ENCODE measurements around the gene ADISSP. TPM values are rescaled to one million over a fixed set of nuclear protein-coding genes. Genes with fewer than 3 reads are reported as not detected.
A peak's percentile ranks its signal among the peaks of the same experiment; 100 is the strongest.

ADISSP gene
- total and polyA plus RNA-seq, 9 of the 15 experiments (the other 6 are each of a cell fraction or from before 2014, with no cell fraction given): 1.4 to 70.6 (median 23.4) TPM

DNA sequence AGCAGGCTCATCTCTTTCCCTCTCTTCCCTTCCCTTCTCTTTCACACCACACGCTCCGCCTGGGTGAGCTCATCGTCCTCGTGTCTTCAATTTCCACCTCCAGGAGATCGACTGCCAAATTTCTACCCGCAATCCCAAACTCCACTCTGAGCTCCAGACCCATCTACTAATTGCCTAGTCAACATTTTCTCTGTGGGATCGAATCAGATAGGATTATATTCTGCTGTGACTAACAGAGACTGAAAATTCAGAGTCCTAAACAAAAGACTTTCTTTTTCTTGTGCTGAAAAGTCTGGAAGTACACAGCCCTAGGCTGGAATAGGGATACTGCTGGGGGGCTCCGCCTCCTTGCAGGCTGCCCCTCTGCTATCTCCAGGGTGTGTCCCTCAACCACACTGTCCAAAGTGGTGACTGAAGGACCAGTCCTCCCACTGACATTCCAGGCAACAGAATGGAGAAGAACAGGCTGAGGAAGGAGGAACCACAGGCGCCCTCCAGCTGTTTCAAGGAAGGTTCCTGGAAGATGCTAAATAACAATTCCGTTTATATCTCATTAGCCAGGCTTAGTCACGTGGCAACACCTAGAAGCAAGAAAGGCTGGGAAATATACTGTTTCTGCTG lies 40.0 kb downstream of the ADISSP start:
- H3K36me3 ChIP-seq (ENCODE audit: control insufficient read depth, insufficient read depth, low read length): no peaks in the 10 kb centered on the region
- H3K4me2 ChIP-seq (ENCODE audit: insufficient read depth, low read length): no peak overlapping the region
- no TSS peak for BruUV-seq (replicated peaks)
- WGBS (ENCODE audit: insufficient coverage, low coverage, missing lambda C conversion rate): 2% methylated on average over 6 of the region's 11 CpGs
- peaks cover 6 to 8% of the 10 kb centered on the region in 2 experiments; a peak in 4 of 5 replicates for H3K4me1 ChIP-seq (replicated peaks in 1 of 2; ENCODE audit: control insufficient read depth in 2 of 2, insufficient read depth in 2 of 2, low read length in 2 of 2)
- no peaks in the 10 kb centered on the region for H3K79me2 ChIP-seq (ENCODE audit: control insufficient read depth, insufficient read depth, low read length)
- TF ChIP-seq ZNF316 (IDR thresholded peaks at IDR 0.05) (peak; percentile 78), RAD51 (IDR thresholded peaks at IDR 0.05; ENCODE audit: borderline replicate concordance, low read depth) (0 out of 2 replicates have a peak, but pooled peaks have one; percentile 20), KDM2B (CRISPR knock-in tag; IDR thresholded peaks at IDR 0.05) (no peak), CTBP1 (IDR thresholded peaks at IDR 0.05; ENCODE audit: borderline replicate concordance) (peak; percentile 27; the same call in 1 of the 2 replicates), JUN (IDR thresholded peaks at IDR 0.05; ENCODE audit: borderline replicate concordance, low read depth, low read length) (no peak), JUN (CRISPR knock-in tag; IDR thresholded peaks at IDR 0.05; ENCODE audit: borderline replicate concordance) (no peak), CBFA2T3 (IDR thresholded peaks at IDR 0.05) (no peak), C11orf30 (IDR thresholded peaks at IDR 0.05; ENCODE audit: low read depth) (peak; percentile 74; the same call in 1 of the 2 replicates), TFAP4 (CRISPR knock-in tag; IDR thresholded peaks at IDR 0.05; ENCODE audit: borderline replicate concordance) (peak; percentile 30; the same call in 1 of the 2 replicates), TEAD1 (CRISPR knock-in tag; IDR thresholded peaks at IDR 0.05) (no peak), USF1 (CRISPR knock-in tag; IDR thresholded peaks at IDR 0.05) (peak; percentile 55; the same call in 1 of the 2 replicates), MAFG (tag; conservative IDR thresholded peaks at IDR 0.05) (peak; percentile 63), MAFK (IDR thresholded peaks at IDR 0.05; ENCODE audit: low read length) (0 out of 2 replicates have a peak, but pooled peaks have one; percentile 19)
- TF ChIP-seq, protein P1, sequence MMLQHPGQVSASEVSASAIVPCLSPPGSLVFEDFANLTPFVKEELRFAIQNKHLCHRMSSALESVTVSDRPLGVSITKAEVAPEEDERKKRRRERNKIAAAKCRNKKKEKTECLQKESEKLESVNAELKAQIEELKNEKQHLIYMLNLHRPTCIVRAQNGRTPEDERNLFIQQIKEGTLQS (IDR thresholded peaks at IDR 0.05): 0 out of 2 replicates have a peak, but pooled peaks have one; percentile 8
- TF ChIP-seq, protein P1 (CRISPR knock-in tag; conservative IDR thresholded peaks at IDR 0.05): no peak
- TF ChIP-seq, protein P2, sequence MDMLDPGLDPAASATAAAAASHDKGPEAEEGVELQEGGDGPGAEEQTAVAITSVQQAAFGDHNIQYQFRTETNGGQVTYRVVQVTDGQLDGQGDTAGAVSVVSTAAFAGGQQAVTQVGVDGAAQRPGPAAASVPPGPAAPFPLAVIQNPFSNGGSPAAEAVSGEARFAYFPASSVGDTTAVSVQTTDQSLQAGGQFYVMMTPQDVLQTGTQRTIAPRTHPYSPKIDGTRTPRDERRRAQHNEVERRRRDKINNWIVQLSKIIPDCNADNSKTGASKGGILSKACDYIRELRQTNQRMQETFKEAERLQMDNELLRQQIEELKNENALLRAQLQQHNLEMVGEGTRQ (CRISPR knock-in tag; IDR thresholded peaks at IDR 0.05): peak; percentile 39; the same call in 1 of the 2 replicates
- no peak overlapping the region for H2AFZ ChIP-seq (ENCODE audit: low read depth, low read length)
- POLR2A ChIA-PET: no interaction called here
- peaks cover 4 to 34% of the 10 kb centered on the region in 2 experiments; a peak in 3 of 5 replicates for H3K27me3 ChIP-seq (ENCODE audit: control insufficient read depth in 2 of 2, insufficient read depth in 2 of 2, low read length in 2 of 2)
- CTCF ChIA-PET (ENCODE audit: low intra/inter-chr PET ratio): no interaction called here
- no peak for ATAC-seq
- H3K27ac ChIP-seq (ENCODE audit: extremely low read depth, low read depth, low read length): no peak overlapping the region
- no peaks in the 10 kb centered on the region for H4K20me1 ChIP-seq (replicated peaks; ENCODE audit: control insufficient read depth, insufficient read depth, low read length)
- peak overlapping the region in 1 of 2 experiments; percentile 35; a peak in 1 of 4 replicates for H3K9ac ChIP-seq (ENCODE audit: insufficient read depth in 1 of 2, low read depth in 2 of 2, low read length in 2 of 2)
- H3K4me3 ChIP-seq: no peak overlapping the region
- in situ Hi-C loops (cut with MboI): no loop called here
- H3K9me3 ChIP-seq (replicated peaks; ENCODE audit: control insufficient read depth, insufficient read depth, low read depth, low read length): no peaks in the 10 kb centered on the region
- intact Hi-C loops (cut with micrococcal nuclease): no loop called here
- DNase-seq (ENCODE audit: extremely low read depth in 1 of 4, low spot score in 3 of 4): no peak
- H3K9me1 ChIP-seq (ENCODE audit: control insufficient read depth, insufficient read depth, low read length): no peaks in the 10 kb centered on the region
- FAIRE-seq: peak; percentile 51

Measured in K562 (cell line).